Measurements from ENCODE around the gene SSC5D.

SSC5D gene

DNA sequence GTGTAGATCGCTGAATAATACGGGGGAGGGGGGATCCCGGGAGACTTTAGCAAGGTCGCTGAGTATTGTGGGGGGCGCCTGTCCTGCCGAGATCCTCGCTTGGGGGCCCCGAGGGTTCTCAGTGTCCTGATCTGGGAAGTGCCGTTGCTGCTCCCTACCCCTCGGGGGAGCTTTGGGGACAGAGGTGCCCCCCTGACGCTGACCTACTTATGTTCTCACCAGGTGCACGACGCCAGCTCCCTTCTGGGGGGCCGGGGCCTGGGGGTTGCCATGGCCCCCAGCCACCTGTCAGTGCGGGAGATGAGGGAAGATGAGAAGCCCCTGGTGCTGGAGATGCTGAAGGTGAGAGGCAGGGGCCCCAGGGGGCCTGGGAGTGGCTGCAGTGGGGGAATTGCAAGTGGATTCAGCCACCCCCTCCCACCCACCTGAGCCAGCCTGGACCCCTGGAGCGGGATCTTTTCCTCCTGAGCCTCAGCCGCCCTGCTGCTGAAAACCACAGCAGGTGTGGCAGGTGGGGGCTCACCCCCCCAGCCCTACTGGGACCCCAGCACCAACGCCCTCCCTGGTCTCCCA, 2.7 kb upstream of the SSC5D start:
- H3K9ac ChIP-seq (ENCODE audit: low read length), result peak overlapping the region; percentile 41
- H3K27ac ChIP-seq (ENCODE audit: low read depth, low read length), result peak overlapping the region; percentile 89
- H3K36me3 ChIP-seq (ENCODE audit: insufficient read depth, low read length), result no peaks in the 10 kb centered on the region
- peak overlapping the region; percentile 61 to 64 for H3K4me3 ChIP-seq (ENCODE audit: low read depth in 1 of 2, low read length in 2 of 2)
- no peaks in the 10 kb centered on the region for H3K27me3 ChIP-seq (ENCODE audit: control insufficient read depth in 1 of 2, insufficient read depth in 2 of 2, low read length in 2 of 2)
- no peaks in the 10 kb centered on the region for H3K9me3 ChIP-seq (ENCODE audit: low read length)
- peaks cover 47% of the 10 kb centered on the region for H3K4me1 ChIP-seq (ENCODE audit: insufficient read depth, low read length)

DNA sequence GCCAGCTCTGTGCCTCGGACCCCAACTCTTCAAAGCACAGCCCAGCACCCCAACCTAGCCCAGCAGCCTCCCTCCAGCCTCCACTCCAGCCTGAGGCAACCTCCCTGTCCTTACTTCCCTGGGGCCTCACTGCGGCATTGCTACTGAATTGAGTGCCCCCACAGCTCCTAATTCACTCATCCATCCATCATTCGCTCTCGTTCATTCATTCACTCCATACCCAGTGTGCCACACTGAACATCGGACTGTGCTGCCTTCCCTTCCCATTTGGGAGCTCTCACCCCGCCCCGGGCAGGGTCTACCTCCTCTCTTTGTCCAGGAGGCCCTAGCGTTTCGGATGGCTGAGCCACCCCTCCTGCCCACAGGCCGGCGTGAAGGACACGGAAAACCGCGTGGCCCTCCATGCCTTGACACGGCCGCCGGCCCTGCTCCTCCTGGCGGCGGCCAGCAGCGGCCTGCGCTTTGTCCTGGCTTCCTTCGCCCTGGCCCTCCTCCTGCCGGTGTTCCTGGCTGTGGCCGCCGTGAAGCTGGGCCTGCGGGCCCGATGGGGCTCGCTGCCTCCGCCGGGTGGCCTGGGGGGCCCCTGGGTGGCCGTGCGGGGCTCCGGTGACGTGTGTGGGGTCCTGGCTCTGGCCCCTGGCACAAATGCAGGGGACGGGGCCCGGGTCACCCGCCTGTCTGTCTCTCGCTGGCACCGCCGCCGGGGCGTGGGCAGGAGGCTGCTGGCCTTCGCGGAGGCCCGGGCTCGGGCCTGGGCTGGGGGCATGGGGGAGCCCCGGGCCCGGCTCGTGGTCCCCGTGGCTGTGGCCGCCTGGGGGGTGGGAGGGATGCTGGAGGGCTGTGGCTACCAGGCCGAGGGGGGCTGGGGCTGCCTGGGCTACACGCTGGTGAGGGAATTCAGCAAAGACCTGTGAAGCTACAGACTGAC, 1.9 kb upstream of the SSC5D start:
- peak overlapping the region in 1 of 2 donors; percentile 61 for H3K4me3 ChIP-seq (ENCODE audit: low read depth in 1 of 2, low read length in 2 of 2)
- H3K9ac ChIP-seq (ENCODE audit: low read length), result peak overlapping the region; percentile 42
- H3K27me3 ChIP-seq (ENCODE audit: control insufficient read depth in 1 of 2, insufficient read depth in 2 of 2, low read length in 2 of 2), result no peaks in the 10 kb centered on the region
- H3K4me1 ChIP-seq (ENCODE audit: insufficient read depth, low read length), result peaks cover 53% of the 10 kb centered on the region
- peak overlapping the region; percentile 89 for H3K27ac ChIP-seq (ENCODE audit: low read depth, low read length)
- no peaks in the 10 kb centered on the region for H3K9me3 ChIP-seq (ENCODE audit: low read length)
- H3K36me3 ChIP-seq (ENCODE audit: insufficient read depth, low read length), result no peaks in the 10 kb centered on the region

- Histone ChIP-seq H3K36me3 (ENCODE audit: insufficient read depth, low read length) (no peaks in the 10 kb centered on the region), H3K4me3 (ENCODE audit: low read depth in 1 of 2, low read length in 2 of 2) (peak overlapping the region in 1 of 2 donors; percentile 43), H3K27ac (ENCODE audit: low read depth, low read length) (peak overlapping the region; percentile 89), H3K27me3 (ENCODE audit: control insufficient read depth in 1 of 2, insufficient read depth in 2 of 2, low read length in 2 of 2) (no peaks in the 10 kb centered on the region), H3K9ac (ENCODE audit: low read length) (peak overlapping the region; percentile 42), H3K9me3 (ENCODE audit: low read length) (no peaks in the 10 kb centered on the region), H3K4me1 (ENCODE audit: insufficient read depth, low read length) (peaks cover 62% of the 10 kb centered on the region)
Measured at GRCh38 chr19:55486971-55487923, 989 bp upstream of the SSC5D start.

- Histone ChIP-seq H3K4me1 (ENCODE audit: insufficient read depth, low read length) (peaks cover 69% of the 10 kb centered on the region), H3K36me3 (ENCODE audit: insufficient read depth, low read length) (no peaks in the 10 kb centered on the region), H3K9me3 (ENCODE audit: low read length) (no peaks in the 10 kb centered on the region), H3K9ac (ENCODE audit: low read length) (peak overlapping the region; percentile 78), H3K27me3 (ENCODE audit: control insufficient read depth in 1 of 2, insufficient read depth in 2 of 2, low read length in 2 of 2) (no peaks in the 10 kb centered on the region), H3K27ac (ENCODE audit: low read depth, low read length) (peak overlapping the region; percentile 99), H3K4me3 (ENCODE audit: low read depth in 1 of 2, low read length in 2 of 2) (peak overlapping the region; percentile 42 to 65)
Measured at GRCh38 chr19:55488986-55489710, 912 bp downstream of the SSC5D start.

DNA sequence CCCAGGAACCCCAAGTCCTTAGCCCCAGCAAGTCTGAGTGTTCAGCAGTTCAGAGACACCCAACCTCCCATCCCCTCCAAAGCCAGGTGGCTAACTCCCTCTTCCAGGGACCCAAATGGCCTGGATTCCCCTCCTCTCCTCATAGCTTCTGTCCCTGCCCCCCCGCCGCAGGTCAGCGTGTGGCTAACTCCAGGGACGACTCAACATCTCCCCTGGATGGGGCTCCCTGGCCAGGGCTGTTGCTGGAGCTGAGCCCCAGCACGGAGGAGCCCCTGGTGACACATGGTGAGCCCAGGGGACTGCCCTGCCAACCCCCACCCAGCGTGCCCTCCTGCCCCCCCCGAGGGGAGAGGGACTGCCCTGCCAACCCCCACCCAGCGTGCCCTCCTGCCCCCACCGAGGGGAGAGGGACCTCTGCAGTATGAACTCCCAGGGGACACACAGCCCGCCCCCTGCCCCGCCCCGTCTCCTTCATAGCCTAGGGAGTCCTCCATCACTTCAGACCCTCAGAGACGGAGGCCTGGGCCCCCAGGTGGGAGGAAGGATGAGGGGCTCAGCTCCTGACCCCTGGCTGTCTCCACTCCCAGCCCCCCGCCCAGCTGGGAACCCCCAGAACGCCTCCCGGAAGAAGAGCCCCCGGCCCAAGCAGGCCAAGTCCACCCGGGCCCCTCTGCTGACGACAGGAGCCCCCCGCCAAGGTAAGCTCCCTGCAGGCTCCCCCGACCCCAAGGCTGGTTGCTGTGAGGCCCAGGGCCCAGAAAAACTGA, 1.7 kb downstream of the SSC5D start:
- Histone ChIP-seq H3K9me3 (ENCODE audit: low read length) (no peaks in the 10 kb centered on the region), H3K9ac (ENCODE audit: low read length) (no peak overlapping the region), H3K36me3 (ENCODE audit: insufficient read depth, low read length) (no peaks in the 10 kb centered on the region), H3K27me3 (ENCODE audit: control insufficient read depth in 1 of 2, insufficient read depth in 2 of 2, low read length in 2 of 2) (no peaks in the 10 kb centered on the region), H3K4me3 (ENCODE audit: low read depth in 1 of 2, low read length in 2 of 2) (no peak overlapping the region), H3K4me1 (ENCODE audit: insufficient read depth, low read length) (peaks cover 64% of the 10 kb centered on the region), H3K27ac (ENCODE audit: low read depth, low read length) (peak overlapping the region; percentile 80)

- Histone ChIP-seq H3K9me3 (ENCODE audit: low read length) (no peaks in the 10 kb centered on the region), H3K4me3 (ENCODE audit: low read depth in 1 of 2, low read length in 2 of 2) (no peak overlapping the region), H3K27ac (ENCODE audit: low read depth, low read length) (peak overlapping the region; percentile 80), H3K27me3 (ENCODE audit: control insufficient read depth in 1 of 2, insufficient read depth in 2 of 2, low read length in 2 of 2) (no peaks in the 10 kb centered on the region), H3K9ac (ENCODE audit: low read length) (no peak overlapping the region), H3K36me3 (ENCODE audit: insufficient read depth, low read length) (peaks cover 5% of the 10 kb centered on the region), H3K4me1 (ENCODE audit: insufficient read depth, low read length) (peaks cover 59% of the 10 kb centered on the region)
Measured at GRCh38 chr19:55490478-55491432, 2.5 kb downstream of the SSC5D start.

DNA sequence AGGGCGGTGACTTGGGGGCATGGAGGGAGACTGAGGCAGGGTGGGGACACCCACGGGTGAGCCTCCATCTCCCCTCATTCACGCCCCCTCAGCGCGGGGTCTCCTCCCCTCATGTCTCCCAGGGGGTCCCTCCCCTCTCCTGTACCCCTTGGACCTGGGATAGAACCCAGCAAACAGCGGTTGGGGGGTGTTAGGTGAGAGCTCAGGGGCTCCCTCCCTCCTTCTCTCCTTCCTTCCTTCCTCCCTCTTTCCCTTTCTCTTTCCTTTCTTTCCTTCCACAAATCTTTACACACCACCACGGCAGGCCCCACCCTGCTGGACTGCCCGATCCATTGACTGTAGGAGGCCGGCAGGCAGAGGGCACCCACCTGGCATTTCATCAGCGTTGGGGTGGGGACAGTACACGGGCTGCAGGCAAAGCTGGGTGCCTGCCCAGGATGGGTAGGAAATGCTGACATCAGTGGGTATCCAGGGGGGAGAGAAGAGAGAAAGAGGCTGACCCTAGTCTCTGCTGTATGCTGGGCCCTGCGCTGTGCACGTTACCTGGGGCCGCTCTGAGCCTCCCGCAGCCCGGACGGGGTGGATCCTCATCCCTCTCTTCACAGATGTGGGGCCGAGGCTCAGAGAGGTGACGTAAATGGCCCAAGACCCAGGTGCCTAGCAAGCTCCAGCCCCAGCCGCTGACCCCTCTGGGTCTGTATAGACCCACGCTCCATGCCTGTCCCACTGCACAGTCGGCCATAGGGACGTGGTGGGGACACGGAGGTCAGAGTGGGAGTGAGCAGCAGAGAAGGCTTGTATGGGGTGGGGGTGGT, 3.5 kb downstream of the SSC5D start:
- Histone ChIP-seq H3K9me3 (ENCODE audit: low read length) (no peaks in the 10 kb centered on the region), H3K4me3 (ENCODE audit: low read depth in 1 of 2, low read length in 2 of 2) (no peak overlapping the region), H3K4me1 (ENCODE audit: insufficient read depth, low read length) (peaks cover 49% of the 10 kb centered on the region), H3K27ac (ENCODE audit: low read depth, low read length) (peak overlapping the region; percentile 80), H3K27me3 (ENCODE audit: control insufficient read depth in 1 of 2, insufficient read depth in 2 of 2, low read length in 2 of 2) (no peaks in the 10 kb centered on the region), H3K36me3 (ENCODE audit: insufficient read depth, low read length) (peaks cover 13% of the 10 kb centered on the region), H3K9ac (ENCODE audit: low read length) (no peak overlapping the region)

DNA sequence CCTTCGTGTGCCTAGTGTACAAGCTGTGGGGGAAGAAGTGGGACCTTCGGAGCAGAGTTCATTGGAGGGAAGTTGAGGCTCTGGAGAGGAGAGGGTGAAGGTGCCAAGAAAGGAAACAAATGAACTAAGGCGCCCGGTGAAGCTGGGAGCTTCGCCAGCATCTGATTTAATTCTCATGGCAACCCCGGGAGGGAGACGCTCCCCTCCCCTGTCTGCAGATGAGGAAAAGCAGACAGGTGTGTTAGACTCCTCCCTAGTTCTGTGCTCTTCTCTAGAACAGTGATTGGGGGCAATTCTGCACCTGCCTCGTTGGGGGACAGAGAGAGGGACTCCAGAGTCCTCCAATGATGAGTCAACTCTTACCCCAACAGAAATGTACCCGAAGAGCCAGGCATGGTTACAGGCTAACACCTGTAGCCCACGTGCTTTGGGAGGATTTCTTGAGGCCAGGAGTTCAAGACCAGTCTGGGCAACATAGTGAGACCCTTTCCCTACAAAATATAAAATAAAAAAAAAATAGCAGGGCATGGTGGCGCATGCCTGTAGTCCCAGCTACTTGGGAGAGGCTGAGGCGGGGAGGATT, 4.2 kb downstream of the SSC5D start:
- H3K4me3 ChIP-seq (ENCODE audit: low read depth in 1 of 2, low read length in 2 of 2), result no peak overlapping the region
- H3K9me3 ChIP-seq (ENCODE audit: low read length), result no peaks in the 10 kb centered on the region
- peaks cover 13% of the 10 kb centered on the region for H3K36me3 ChIP-seq (ENCODE audit: insufficient read depth, low read length)
- peak overlapping the region; percentile 80 for H3K27ac ChIP-seq (ENCODE audit: low read depth, low read length)
- H3K27me3 ChIP-seq (ENCODE audit: control insufficient read depth in 1 of 2, insufficient read depth in 2 of 2, low read length in 2 of 2), result no peaks in the 10 kb centered on the region
- no peak overlapping the region for H3K9ac ChIP-seq (ENCODE audit: low read length)
- H3K4me1 ChIP-seq (ENCODE audit: insufficient read depth, low read length), result peaks cover 42% of the 10 kb centered on the region
